Measurements from ENCODE around the gene SYNCRIP. TPM values are rescaled to one million over a fixed set of nuclear protein-coding genes. Genes with fewer than 3 reads are reported as not detected.

Gene SYNCRIP
- total and polyA plus RNA-seq, 2 of the 13 experiments (the other 11 are each of a cell fraction or from before 2014, with no cell fraction given), result 8.1 to 112 TPM

- TF ChIP-seq RBFOX2 (IDR thresholded peaks at IDR 0.05; ENCODE audit: low read depth, low read length) (peak; percentile 96), HMG20B (CRISPR knock-in tag; conservative IDR thresholded peaks at IDR 0.05) (no peak), BHLHE40 (IDR thresholded peaks at IDR 0.05; ENCODE audit: low read length) (peak; percentile 84), MYPOP (CRISPR knock-in tag; IDR thresholded peaks at IDR 0.05) (peak; percentile 99), SOX5 (CRISPR knock-in tag; IDR thresholded peaks at IDR 0.05; ENCODE audit: borderline replicate concordance) (no peak; the same call in 1 of the 2 replicates), EED (CRISPR knock-in tag; IDR thresholded peaks at IDR 0.05) (peak; percentile 79; the same call in 1 of the 2 replicates), ZNF841 (CRISPR knock-in tag; IDR thresholded peaks at IDR 0.05; ENCODE audit: borderline replicate concordance) (no peak), KMT2A (CRISPR knock-in tag; IDR thresholded peaks at IDR 0.05) (peak; percentile 74), ARID3A (IDR thresholded peaks at IDR 0.05; ENCODE audit: low read depth, low read length) (no peak), CEBPZ (IDR thresholded peaks at IDR 0.05; ENCODE audit: low read length) (no peak), TOE1 (CRISPR knock-in tag; IDR thresholded peaks at IDR 0.05) (no peak), ZBTB3 (CRISPR knock-in tag; IDR thresholded peaks at IDR 0.05; ENCODE audit: borderline replicate concordance, low read depth) (peak; percentile 9; the same call in 1 of the 2 replicates), PAX8 (CRISPR knock-in tag; IDR thresholded peaks at IDR 0.05; ENCODE audit: borderline replicate concordance) (peak; percentile 51; the same call in 1 of the 2 replicates), MTF2 (CRISPR knock-in tag; IDR thresholded peaks at IDR 0.05; ENCODE audit: borderline replicate concordance) (0 out of 2 replicates have a peak, but pooled peaks have one; percentile 28), MXI1 (IDR thresholded peaks at IDR 0.05; ENCODE audit: borderline replicate concordance, low read depth, low read length) (peak; percentile 79; the same call in 2 of the 3 replicates), MEIS2 (CRISPR knock-in tag; IDR thresholded peaks at IDR 0.05) (peak; percentile 29; the same call in 1 of the 2 replicates), ZNF44 (CRISPR knock-in tag; IDR thresholded peaks at IDR 0.05) (no peak), NR3C1 (CRISPR knock-in tag; IDR thresholded peaks at IDR 0.05) (no peak)
- TF ChIP-seq, protein P1, sequence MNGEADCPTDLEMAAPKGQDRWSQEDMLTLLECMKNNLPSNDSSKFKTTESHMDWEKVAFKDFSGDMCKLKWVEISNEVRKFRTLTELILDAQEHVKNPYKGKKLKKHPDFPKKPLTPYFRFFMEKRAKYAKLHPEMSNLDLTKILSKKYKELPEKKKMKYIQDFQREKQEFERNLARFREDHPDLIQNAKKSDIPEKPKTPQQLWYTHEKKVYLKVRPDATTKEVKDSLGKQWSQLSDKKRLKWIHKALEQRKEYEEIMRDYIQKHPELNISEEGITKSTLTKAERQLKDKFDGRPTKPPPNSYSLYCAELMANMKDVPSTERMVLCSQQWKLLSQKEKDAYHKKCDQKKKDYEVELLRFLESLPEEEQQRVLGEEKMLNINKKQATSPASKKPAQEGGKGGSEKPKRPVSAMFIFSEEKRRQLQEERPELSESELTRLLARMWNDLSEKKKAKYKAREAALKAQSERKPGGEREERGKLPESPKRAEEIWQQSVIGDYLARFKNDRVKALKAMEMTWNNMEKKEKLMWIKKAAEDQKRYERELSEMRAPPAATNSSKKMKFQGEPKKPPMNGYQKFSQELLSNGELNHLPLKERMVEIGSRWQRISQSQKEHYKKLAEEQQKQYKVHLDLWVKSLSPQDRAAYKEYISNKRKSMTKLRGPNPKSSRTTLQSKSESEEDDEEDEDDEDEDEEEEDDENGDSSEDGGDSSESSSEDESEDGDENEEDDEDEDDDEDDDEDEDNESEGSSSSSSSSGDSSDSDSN (CRISPR knock-in tag; IDR thresholded peaks at IDR 0.05), result peak; percentile 85; the same call in 1 of the 2 replicates
- TF ChIP-seq, protein P2, sequence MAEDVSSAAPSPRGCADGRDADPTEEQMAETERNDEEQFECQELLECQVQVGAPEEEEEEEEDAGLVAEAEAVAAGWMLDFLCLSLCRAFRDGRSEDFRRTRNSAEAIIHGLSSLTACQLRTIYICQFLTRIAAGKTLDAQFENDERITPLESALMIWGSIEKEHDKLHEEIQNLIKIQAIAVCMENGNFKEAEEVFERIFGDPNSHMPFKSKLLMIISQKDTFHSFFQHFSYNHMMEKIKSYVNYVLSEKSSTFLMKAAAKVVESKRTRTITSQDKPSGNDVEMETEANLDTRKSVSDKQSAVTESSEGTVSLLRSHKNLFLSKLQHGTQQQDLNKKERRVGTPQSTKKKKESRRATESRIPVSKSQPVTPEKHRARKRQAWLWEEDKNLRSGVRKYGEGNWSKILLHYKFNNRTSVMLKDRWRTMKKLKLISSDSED (CRISPR knock-in tag; IDR thresholded peaks at IDR 0.05), result no peak
Measured at GRCh38 chr6:85593438-85594196, 49.1 kb downstream of the SYNCRIP start, which contains the start of gene SNX14 (continued).

Measured in HepG2 (cell line).